Measurements from ENCODE around the gene TAS2R60. TPM values are rescaled to one million over a fixed set of nuclear protein-coding genes. Genes with fewer than 3 reads are reported as not detected.

Gene TAS2R60
- total and polyA plus RNA-seq, 2 donors (not counting 3 experiments of a cell fraction or from before 2014, with no cell fraction given): not detected

GRCh38 chr7:143447466-143447865 is 4.2 kb downstream of the TAS2R60 start:
- Histone ChIP-seq H3K9ac (replicated peaks; ENCODE audit: extremely low read depth, insufficient read depth, low read length) (no peak overlapping the region), H3K4me1 (ENCODE audit: control insufficient read depth, extremely low read depth, insufficient read depth, low read length) (peaks cover 10% of the 10 kb centered on the region), H3K27me3 (ENCODE audit: control insufficient read depth in 2 of 2, insufficient read depth in 2 of 2, low read length in 2 of 2) (peaks cover 0 to 2% of the 10 kb centered on the region in 2 experiments), H4K20me1 (replicated peaks; ENCODE audit: control insufficient read depth, extremely low read depth, insufficient read depth, low read length) (no peaks in the 10 kb centered on the region), H3K9me1 (replicated peaks; ENCODE audit: control insufficient read depth, extremely low read depth, insufficient read depth, low read length) (no peaks in the 10 kb centered on the region), H3K9me3 (replicated peaks; ENCODE audit: control insufficient read depth, insufficient read depth, low read length) (no peaks in the 10 kb centered on the region), H3K4me3 (replicated peaks in 1 of 3; ENCODE audit: insufficient read depth in 1 of 3, low read depth in 1 of 3, low read length in 3 of 3) (no peak overlapping the region), H3K4me2 (ENCODE audit: insufficient read depth, low read length) (no peak overlapping the region), H3K27ac (ENCODE audit: insufficient read depth, low read depth, low read length) (no peak overlapping the region), H3K36me3 (ENCODE audit: control insufficient read depth in 2 of 2, extremely low read depth in 1 of 2, insufficient read depth in 2 of 2, low read length in 2 of 2) (no peaks in the 10 kb centered on the region), H2AFZ (ENCODE audit: low read depth, low read length) (no peak overlapping the region), H3K79me2 (ENCODE audit: control insufficient read depth, insufficient read depth, low read length) (no peaks in the 10 kb centered on the region)
- no TSS peak for BruUV-seq (replicated peaks)
- TF ChIP-seq MYC (IDR thresholded peaks at IDR 0.05; ENCODE audit: low read depth, low read length) (no peak), GATA2 (IDR thresholded peaks at IDR 0.05; ENCODE audit: insufficient read depth, insufficient read length, low read depth, low read length) (no peak), JUN (IDR thresholded peaks at IDR 0.05; ENCODE audit: borderline replicate concordance, insufficient read depth, insufficient read length, low read depth) (no peak), EZH2 (IDR thresholded peaks at IDR 0.05; ENCODE audit: borderline replicate concordance, low read depth, low read length, severe bottlenecking) (no peak), POLR2AphosphoS5 (IDR thresholded peaks at IDR 0.05; ENCODE audit: insufficient read depth, low read depth, low read length) (no peak), CTCF (IDR thresholded peaks at IDR 0.05; ENCODE audit: extremely low read depth in 1 of 2, insufficient read depth in 1 of 2, low read depth in 1 of 2, low read length in 2 of 2) (no peak), POLR2A (IDR thresholded peaks at IDR 0.05; ENCODE audit: low read depth, low read length) (no peak), FOS (IDR thresholded peaks at IDR 0.05; ENCODE audit: borderline replicate concordance, insufficient read depth, low read length) (no peak), MAX (IDR thresholded peaks at IDR 0.05; ENCODE audit: insufficient read depth, insufficient read length) (no peak)
- DNase-seq (ENCODE audit: low read depth, low spot score): no peak
- intact Hi-C loops (cut with micrococcal nuclease) (no loop called here), dilution Hi-C loops (cut with MboI; ENCODE audit: extremely low pct_ligation_motif_present, low sequenced_read_pairs) (no loop called here)
- CTCF ChIA-PET: interaction anchor here (1.1 kb wide), 1 partner anchor 10 kb away, joined by 4 read pairs; no protein-coding TSS in a partner anchor
- POLR2A ChIA-PET: no interaction called here
- FAIRE-seq: no peak
